HG03571 (cell line): ENCODE results near the gene NEBL.

Source experiments
- ATAC-seq: cut with Tn5 transposase; IDR thresholded peaks from one replicate; pipeline ENCODE4 v1.9.1; 2021; ENCODE audit not compliant: unreplicated experiment

NEBL gene

GRCh38 chr10:20795391-20795790, 101.7 kb downstream of the NEBL start:
- no peak for ATAC-seq

- ATAC-seq: no peak
Measured at GRCh38 chr10:20785174-20785573, 111.9 kb downstream of the NEBL start.

GRCh38 chr10:20778008-20778757, 118.9 kb downstream of the NEBL start:
- ATAC-seq: no peak

- ATAC-seq: no peak
Measured at GRCh38 chr10:20776384-20777118, 120.6 kb downstream of the NEBL start.

GRCh38 chr10:20771051-20771450, 126.1 kb downstream of the NEBL start:
- no peak for ATAC-seq

GRCh38 chr10:20769481-20769880, 127.6 kb downstream of the NEBL start:
- ATAC-seq: no peak

- ATAC-seq: no peak
Measured at GRCh38 chr10:20768843-20769242, 128.3 kb downstream of the NEBL start.

- no peak for ATAC-seq
Measured at GRCh38 chr10:20767028-20767427, 130.1 kb downstream of the NEBL start.

- no peak for ATAC-seq
Measured at GRCh38 chr10:20765066-20765465, 132.0 kb downstream of the NEBL start.

- ATAC-seq: no peak
Measured at GRCh38 chr10:20760460-20760859, 136.7 kb downstream of the NEBL start.

GRCh38 chr10:20748551-20748950, 148.6 kb downstream of the NEBL start:
- no peak for ATAC-seq

- no peak for ATAC-seq
Measured at GRCh38 chr10:20747782-20748181, 149.3 kb downstream of the NEBL start.

- ATAC-seq: no peak
Measured at GRCh38 chr10:20746856-20747255, 150.3 kb downstream of the NEBL start.

- no peak for ATAC-seq
Measured at GRCh38 chr10:20745556-20746375, 151.3 kb downstream of the NEBL start.

- ATAC-seq: no peak
Measured at GRCh38 chr10:20744821-20745220, 152.3 kb downstream of the NEBL start.

- ATAC-seq: no peak
Measured at GRCh38 chr10:20743942-20744341, 153.2 kb downstream of the NEBL start.

- ATAC-seq: no peak
Measured at GRCh38 chr10:20742737-20743541, 154.2 kb downstream of the NEBL start.

- no peak for ATAC-seq
Measured at GRCh38 chr10:20740120-20740519, 157.0 kb downstream of the NEBL start.

GRCh38 chr10:20737107-20737506, 160.0 kb downstream of the NEBL start:
- ATAC-seq: no peak
